Spleen (tissue), 7 donors: ENCODE data around the gene NHLH1.

Source experiments
- POLR2A ChIP-seq, 3 donors: fragments of 450-650 bp; IDR thresholded peaks; one replicate each; pipeline ENCODE4 v1.5.1; 2017; ENCODE audit warnings: antibody characterized with exemption in 3 of 3, mild to moderate bottlenecking in 1 of 3
- TF ChIP-seq, protein P1 (sequence below), 11 experiments: fragments of 200-600 bp in 7 of 11; fragments of 450-650 bp in 4 of 11; sonication (generic) in 4 of 11; IDR thresholded peaks in 8 of 11; conservative IDR thresholded peaks in 3 of 11; 1 replicate in 7 of 11; 2 replicates in 4 of 11; pipeline versions ENCODE4 v1.4.0 to v1.8.0; 2016 to 2021; ENCODE audit warnings: antibody characterized with exemption in 11 of 11, inconsistent platforms in 4 of 11, mild to moderate bottlenecking in 1 of 11
- donor health status: DM: no; HTN: no; CAD: no; lungs with moderate emphysema.
- donor health status: DM: no; HTN: no; CAD: no.
- donor health status: DM: no; HTN: no; CAD: no.

GRCh38 chr1:160371756-160372155, 4.9 kb downstream of the NHLH1 start:
- TF ChIP-seq, protein P1, sequence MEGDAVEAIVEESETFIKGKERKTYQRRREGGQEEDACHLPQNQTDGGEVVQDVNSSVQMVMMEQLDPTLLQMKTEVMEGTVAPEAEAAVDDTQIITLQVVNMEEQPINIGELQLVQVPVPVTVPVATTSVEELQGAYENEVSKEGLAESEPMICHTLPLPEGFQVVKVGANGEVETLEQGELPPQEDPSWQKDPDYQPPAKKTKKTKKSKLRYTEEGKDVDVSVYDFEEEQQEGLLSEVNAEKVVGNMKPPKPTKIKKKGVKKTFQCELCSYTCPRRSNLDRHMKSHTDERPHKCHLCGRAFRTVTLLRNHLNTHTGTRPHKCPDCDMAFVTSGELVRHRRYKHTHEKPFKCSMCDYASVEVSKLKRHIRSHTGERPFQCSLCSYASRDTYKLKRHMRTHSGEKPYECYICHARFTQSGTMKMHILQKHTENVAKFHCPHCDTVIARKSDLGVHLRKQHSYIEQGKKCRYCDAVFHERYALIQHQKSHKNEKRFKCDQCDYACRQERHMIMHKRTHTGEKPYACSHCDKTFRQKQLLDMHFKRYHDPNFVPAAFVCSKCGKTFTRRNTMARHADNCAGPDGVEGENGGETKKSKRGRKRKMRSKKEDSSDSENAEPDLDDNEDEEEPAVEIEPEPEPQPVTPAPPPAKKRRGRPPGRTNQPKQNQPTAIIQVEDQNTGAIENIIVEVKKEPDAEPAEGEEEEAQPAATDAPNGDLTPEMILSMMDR (IDR thresholded peaks at IDR 0.05 in 8 of 11, conservative IDR thresholded peaks at IDR 0.05 in 3 of 11) = no peak
- no peak for TF ChIP-seq POLR2A (IDR thresholded peaks at IDR 0.05)
